ENCODE results near the gene KMT2A. TPM values are rescaled to one million over a fixed set of nuclear protein-coding genes. Genes with fewer than 3 reads are reported as not detected.

The KMT2A gene
- polyA plus RNA-seq, 1 donor from 2014 or later, result 16.7 TPM

DNA sequence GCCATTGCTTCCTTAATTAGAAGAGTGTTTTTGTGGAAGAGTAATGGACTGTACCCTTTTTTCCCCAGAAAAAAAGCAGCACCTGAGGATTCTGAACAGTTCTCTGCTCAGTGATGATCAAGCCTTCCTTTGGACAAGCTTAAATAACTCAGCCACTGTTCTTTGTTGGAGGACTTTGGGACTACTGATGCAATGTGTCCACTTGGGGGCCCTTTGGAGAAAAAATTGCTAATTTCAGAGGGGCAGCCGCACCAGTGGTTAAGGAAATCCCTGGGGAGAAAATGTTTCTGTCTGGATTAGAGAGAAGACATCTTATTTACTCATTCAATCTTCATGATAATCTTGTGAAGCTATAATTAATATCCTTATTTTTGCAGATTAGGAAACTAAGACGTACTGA is 5.3 kb upstream of the KMT2A start:
- no peaks in the 10 kb centered on the region for H3K27me3 ChIP-seq (ENCODE audit: insufficient read depth, low read depth, low read length)
- no peaks in the 10 kb centered on the region for H3K9me3 ChIP-seq (ENCODE audit: low read length)
- no peak overlapping the region for H3K27ac ChIP-seq (ENCODE audit: low read length)
- no peaks in the 10 kb centered on the region for H3K9me2 ChIP-seq (ENCODE audit: insufficient read depth, low read length)
- H3K4me3 ChIP-seq (ENCODE audit: low read length), result no peak overlapping the region
- no peaks in the 10 kb centered on the region for H3F3A ChIP-seq (ENCODE audit: insufficient read depth, low read length, poor library complexity, severe bottlenecking)
- no peak overlapping the region for H3K4me2 ChIP-seq (ENCODE audit: low read length)
- H3K79me2 ChIP-seq (replicated peaks; ENCODE audit: insufficient read depth, low read length), result no peaks in the 10 kb centered on the region
- TF ChIP-seq POLR2AphosphoS5 (IDR thresholded peaks at IDR 0.05), result no peak
- TF ChIP-seq EP300 (conservative IDR thresholded peaks at IDR 0.05; ENCODE audit: poor library complexity, severe bottlenecking), result no peak
- TF ChIP-seq RAD21 (conservative IDR thresholded peaks at IDR 0.05), result no peak
- TF ChIP-seq TAF1 (IDR thresholded peaks at IDR 0.05; ENCODE audit: low read depth), result no peak
- TF ChIP-seq MXI1 (conservative IDR thresholded peaks at IDR 0.05; ENCODE audit: poor library complexity, severe bottlenecking), result no peak
- no peak for TF ChIP-seq EZH2 (IDR thresholded peaks at IDR 0.05; ENCODE audit: borderline replicate concordance, insufficient read depth, low read length, poor library complexity, severe bottlenecking)
- TF ChIP-seq, protein P1, sequence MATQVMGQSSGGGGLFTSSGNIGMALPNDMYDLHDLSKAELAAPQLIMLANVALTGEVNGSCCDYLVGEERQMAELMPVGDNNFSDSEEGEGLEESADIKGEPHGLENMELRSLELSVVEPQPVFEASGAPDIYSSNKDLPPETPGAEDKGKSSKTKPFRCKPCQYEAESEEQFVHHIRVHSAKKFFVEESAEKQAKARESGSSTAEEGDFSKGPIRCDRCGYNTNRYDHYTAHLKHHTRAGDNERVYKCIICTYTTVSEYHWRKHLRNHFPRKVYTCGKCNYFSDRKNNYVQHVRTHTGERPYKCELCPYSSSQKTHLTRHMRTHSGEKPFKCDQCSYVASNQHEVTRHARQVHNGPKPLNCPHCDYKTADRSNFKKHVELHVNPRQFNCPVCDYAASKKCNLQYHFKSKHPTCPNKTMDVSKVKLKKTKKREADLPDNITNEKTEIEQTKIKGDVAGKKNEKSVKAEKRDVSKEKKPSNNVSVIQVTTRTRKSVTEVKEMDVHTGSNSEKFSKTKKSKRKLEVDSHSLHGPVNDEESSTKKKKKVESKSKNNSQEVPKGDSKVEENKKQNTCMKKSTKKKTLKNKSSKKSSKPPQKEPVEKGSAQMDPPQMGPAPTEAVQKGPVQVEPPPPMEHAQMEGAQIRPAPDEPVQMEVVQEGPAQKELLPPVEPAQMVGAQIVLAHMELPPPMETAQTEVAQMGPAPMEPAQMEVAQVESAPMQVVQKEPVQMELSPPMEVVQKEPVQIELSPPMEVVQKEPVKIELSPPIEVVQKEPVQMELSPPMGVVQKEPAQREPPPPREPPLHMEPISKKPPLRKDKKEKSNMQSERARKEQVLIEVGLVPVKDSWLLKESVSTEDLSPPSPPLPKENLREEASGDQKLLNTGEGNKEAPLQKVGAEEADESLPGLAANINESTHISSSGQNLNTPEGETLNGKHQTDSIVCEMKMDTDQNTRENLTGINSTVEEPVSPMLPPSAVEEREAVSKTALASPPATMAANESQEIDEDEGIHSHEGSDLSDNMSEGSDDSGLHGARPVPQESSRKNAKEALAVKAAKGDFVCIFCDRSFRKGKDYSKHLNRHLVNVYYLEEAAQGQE (IDR thresholded peaks at IDR 0.05; ENCODE audit: borderline replicate concordance), result no peak
- TF ChIP-seq SMC3 (conservative IDR thresholded peaks at IDR 0.05; ENCODE audit: poor library complexity), result no peak
- TF ChIP-seq, protein P2, sequence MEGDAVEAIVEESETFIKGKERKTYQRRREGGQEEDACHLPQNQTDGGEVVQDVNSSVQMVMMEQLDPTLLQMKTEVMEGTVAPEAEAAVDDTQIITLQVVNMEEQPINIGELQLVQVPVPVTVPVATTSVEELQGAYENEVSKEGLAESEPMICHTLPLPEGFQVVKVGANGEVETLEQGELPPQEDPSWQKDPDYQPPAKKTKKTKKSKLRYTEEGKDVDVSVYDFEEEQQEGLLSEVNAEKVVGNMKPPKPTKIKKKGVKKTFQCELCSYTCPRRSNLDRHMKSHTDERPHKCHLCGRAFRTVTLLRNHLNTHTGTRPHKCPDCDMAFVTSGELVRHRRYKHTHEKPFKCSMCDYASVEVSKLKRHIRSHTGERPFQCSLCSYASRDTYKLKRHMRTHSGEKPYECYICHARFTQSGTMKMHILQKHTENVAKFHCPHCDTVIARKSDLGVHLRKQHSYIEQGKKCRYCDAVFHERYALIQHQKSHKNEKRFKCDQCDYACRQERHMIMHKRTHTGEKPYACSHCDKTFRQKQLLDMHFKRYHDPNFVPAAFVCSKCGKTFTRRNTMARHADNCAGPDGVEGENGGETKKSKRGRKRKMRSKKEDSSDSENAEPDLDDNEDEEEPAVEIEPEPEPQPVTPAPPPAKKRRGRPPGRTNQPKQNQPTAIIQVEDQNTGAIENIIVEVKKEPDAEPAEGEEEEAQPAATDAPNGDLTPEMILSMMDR (IDR thresholded peaks at IDR 0.05; ENCODE audit: poor library complexity, severe bottlenecking), result no peak
- H3K36me3 ChIP-seq (ENCODE audit: insufficient read depth, low read length), result no peaks in the 10 kb centered on the region
- no peak overlapping the region for H3K9ac ChIP-seq (ENCODE audit: low read length)
- H4K20me1 ChIP-seq (ENCODE audit: insufficient read depth), result no peaks in the 10 kb centered on the region
- no peak overlapping the region for H2AFZ ChIP-seq (ENCODE audit: low read depth, low read length)

DNA sequence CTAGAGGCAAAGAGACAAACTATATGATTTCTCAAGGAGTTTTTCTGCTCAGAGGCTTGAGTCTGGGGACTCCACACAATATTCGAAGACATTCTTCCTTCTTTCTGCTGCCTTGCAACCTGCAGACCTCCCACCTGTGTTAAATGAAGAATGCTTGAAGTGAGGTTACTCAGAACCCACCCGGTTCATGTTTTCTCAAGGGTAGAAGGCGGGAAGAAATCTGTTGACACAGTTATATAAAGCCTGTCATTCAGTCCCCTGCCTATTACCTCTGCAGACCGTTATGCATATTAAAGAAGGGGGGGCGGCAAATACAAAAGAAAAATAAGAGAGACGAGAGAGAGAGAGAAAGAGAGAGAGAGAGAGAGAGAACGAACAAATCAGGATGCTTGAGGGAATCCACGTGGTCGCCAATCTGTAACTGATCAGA is 2.2 kb upstream of the KMT2A start:
- Histone ChIP-seq H3K27ac (ENCODE audit: low read length) (peak overlapping the region; percentile 98), H3K4me2 (ENCODE audit: low read length) (peak overlapping the region; percentile 90), H2AFZ (ENCODE audit: low read depth, low read length) (peak overlapping the region; percentile 66), H3K9me2 (ENCODE audit: insufficient read depth, low read length) (no peaks in the 10 kb centered on the region), H3F3A (ENCODE audit: insufficient read depth, low read length, poor library complexity, severe bottlenecking) (peaks cover 9% of the 10 kb centered on the region), H3K9me3 (ENCODE audit: low read length) (no peaks in the 10 kb centered on the region), H3K9ac (ENCODE audit: low read length) (peak overlapping the region; percentile 99), H3K79me2 (replicated peaks; ENCODE audit: insufficient read depth, low read length) (peaks cover 25% of the 10 kb centered on the region), H3K36me3 (ENCODE audit: insufficient read depth, low read length) (no peaks in the 10 kb centered on the region), H3K4me3 (ENCODE audit: low read length) (peak overlapping the region; percentile 96), H4K20me1 (ENCODE audit: insufficient read depth) (peaks cover 9% of the 10 kb centered on the region), H3K27me3 (ENCODE audit: insufficient read depth, low read depth, low read length) (no peaks in the 10 kb centered on the region)
- TF ChIP-seq EP300 (conservative IDR thresholded peaks at IDR 0.05; ENCODE audit: poor library complexity, severe bottlenecking), result peak; percentile 55
- TF ChIP-seq MXI1 (conservative IDR thresholded peaks at IDR 0.05; ENCODE audit: poor library complexity, severe bottlenecking), result peak; percentile 84
- no peak for TF ChIP-seq POLR2AphosphoS5 (IDR thresholded peaks at IDR 0.05)

Data from neural cell (in vitro differentiated cells).